ENCODE data around the gene CDC23.

DNA sequence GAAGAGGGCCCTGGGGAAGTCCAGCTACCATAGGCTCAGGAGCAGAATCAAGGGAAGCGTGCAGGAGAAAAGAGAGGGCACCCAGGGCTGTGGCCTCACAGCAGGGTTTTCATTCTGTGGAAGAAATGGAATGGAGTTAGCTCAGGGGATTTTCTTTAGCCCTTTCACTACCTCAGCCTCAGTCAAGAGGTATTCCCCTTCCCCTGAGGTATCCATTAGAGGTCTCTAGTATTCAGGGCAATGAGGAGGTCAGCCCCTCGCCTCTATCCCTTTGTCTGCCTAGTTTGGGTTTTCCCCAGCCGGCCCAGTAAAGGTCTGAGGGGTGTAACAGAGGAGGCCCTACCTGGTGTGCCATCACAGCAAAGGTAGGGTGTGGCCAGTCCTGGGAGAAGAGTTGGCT, 39.8 kb upstream of the CDC23 start:
- no peak for TF ChIP-seq POLR2A (IDR thresholded peaks at IDR 0.05)
- TF ChIP-seq, protein P1, sequence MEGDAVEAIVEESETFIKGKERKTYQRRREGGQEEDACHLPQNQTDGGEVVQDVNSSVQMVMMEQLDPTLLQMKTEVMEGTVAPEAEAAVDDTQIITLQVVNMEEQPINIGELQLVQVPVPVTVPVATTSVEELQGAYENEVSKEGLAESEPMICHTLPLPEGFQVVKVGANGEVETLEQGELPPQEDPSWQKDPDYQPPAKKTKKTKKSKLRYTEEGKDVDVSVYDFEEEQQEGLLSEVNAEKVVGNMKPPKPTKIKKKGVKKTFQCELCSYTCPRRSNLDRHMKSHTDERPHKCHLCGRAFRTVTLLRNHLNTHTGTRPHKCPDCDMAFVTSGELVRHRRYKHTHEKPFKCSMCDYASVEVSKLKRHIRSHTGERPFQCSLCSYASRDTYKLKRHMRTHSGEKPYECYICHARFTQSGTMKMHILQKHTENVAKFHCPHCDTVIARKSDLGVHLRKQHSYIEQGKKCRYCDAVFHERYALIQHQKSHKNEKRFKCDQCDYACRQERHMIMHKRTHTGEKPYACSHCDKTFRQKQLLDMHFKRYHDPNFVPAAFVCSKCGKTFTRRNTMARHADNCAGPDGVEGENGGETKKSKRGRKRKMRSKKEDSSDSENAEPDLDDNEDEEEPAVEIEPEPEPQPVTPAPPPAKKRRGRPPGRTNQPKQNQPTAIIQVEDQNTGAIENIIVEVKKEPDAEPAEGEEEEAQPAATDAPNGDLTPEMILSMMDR (IDR thresholded peaks at IDR 0.05 in 4 of 5, conservative IDR thresholded peaks at IDR 0.05 in 1 of 5) = no peak
